Raji (cell line): ENCODE results near the gene SLC16A1.

ENCODE experiments used
- POLR2A ChIP-seq: IDR thresholded peaks from 2 replicates; pipeline ENCODE4 v1.6.1; 2011; ENCODE audit warnings: low read depth, low read length, control low read depth; ENCODE audit not compliant: insufficient read depth

The SLC16A1 gene

GRCh38 chr1:112974646-112975045 lies 18.6 kb upstream of the SLC16A1 start:
- TF ChIP-seq POLR2A: no peak

GRCh38 chr1:112973788-112974187 lies 17.8 kb upstream of the SLC16A1 start:
- TF ChIP-seq POLR2A: no peak

GRCh38 chr1:112971006-112971405 lies 15.0 kb upstream of the SLC16A1 start:
- no peak for TF ChIP-seq POLR2A

- no peak for TF ChIP-seq POLR2A
Measured at GRCh38 chr1:112964347-112964746, 8.4 kb upstream of the SLC16A1 start.

DNA sequence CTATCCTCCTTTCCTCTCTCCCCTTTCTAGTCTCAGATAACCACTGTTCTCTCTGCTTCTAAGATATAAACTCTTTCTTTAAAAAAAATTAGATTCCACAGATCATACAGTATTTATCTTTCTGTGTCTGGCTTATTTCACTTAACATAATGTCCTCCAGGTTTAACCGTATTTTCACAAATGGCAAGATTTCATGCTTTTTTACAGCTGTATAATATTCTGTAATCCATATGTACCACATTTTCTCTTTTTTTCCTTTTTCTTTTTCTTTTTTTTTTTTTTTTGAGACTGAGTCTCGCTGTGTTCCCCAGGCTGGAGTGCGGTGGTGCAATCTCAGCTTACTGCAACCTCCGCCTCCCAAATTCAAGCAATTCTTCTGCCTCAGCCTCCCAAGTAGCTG lies 5.1 kb upstream of the SLC16A1 start:
- TF ChIP-seq POLR2A: no peak

DNA sequence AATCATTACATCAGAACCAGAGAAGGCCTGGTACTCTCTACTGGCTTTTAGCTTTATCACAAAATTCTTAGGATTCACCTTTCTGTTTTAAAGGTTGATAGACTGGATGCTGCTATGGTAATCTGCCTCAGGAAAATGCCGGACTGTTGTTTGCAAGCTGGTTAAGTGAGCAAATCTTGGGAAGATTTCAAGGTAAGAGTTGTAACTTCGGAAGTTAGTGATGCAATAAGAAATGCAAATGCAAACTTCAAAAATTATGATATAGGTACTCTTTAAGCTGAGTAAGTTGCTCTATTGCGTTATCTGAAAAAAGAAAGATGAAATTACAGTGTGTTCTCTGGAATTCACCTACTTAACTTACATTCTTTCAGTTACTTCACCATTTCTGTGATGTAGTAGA lies 4.4 kb upstream of the SLC16A1 start:
- TF ChIP-seq POLR2A: no peak

- peak; percentile 78 for TF ChIP-seq POLR2A
Measured at GRCh38 chr1:112957133-112957812, 1.3 kb upstream of the SLC16A1 start.

- no peak for TF ChIP-seq POLR2A
Measured at GRCh38 chr1:112956544-112957132, 642 bp upstream of the SLC16A1 start.

DNA sequence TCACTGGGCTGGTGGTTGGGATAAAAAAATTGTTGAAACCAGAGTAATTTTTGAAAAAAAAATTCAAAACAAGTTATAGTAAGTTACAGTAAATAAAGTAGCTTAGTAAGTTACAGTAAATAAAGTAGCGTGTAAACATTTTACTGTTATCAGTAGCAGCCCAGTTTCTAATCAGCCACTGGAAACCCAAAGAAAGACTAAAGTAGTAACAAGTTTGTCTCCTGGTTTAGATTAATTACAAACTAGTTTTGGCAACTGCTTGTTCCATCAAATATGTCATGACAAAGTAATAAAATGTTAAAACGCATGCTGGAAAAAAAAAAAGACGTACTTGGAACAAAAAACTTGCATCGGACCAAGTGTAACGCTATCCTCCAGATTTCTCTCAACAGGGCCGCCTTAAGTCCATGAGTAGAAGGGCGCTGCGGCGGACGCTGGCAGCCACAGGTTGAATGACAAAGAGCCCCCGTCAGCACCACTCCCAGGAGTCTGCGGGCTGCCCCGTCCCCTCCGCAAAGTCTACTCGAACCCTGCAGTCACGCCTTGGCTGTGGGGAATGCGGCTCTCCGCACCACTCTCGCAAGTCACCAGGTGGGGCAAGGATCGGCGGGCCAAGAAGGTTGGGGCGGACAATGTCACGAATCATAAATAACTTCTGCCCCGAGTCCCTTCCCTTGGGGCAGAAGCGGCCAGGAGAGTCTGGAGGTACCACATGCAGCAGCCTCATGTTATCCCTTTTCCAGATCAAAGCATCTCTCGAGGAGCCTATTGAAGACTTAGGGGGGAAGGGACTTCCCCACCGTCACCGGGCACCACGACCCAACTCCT lies 837 bp downstream of the SLC16A1 start:
- peak; percentile 37; the same call in 1 of the 2 replicates for TF ChIP-seq POLR2A

DNA sequence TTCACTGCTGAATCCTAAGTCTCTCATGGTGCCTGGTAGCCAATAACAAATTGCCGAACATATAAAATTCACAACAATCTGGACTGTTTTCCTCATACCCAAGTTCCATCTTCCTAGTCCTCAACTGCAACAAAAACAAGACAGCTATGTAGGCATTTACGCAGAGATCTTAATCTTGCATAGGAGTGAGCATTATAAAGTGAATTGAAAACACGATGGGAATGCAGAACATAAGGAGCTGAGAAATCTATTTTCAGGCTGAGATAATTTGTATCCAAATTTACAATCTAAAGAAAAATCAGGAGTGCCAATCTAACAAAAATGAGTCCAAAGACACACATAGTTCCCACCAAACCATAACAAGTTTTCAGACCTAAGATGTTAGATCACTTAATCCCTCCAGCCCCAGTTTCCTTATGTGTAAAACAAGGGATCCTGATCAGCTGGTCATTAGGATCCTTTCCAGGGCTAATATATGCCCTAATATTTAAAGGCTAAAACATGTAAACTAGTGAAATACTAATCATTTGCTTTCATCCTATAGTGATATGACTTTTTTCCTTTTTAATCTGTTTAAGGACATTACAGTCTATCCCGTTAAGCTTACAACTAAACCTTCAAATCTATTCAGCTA lies 1.9 kb downstream of the SLC16A1 start:
- no peak for TF ChIP-seq POLR2A

- TF ChIP-seq POLR2A: no peak
Measured at GRCh38 chr1:112950426-112950825, 5.6 kb downstream of the SLC16A1 start.

GRCh38 chr1:112946683-112947082 lies 9.3 kb downstream of the SLC16A1 start:
- no peak for TF ChIP-seq POLR2A

DNA sequence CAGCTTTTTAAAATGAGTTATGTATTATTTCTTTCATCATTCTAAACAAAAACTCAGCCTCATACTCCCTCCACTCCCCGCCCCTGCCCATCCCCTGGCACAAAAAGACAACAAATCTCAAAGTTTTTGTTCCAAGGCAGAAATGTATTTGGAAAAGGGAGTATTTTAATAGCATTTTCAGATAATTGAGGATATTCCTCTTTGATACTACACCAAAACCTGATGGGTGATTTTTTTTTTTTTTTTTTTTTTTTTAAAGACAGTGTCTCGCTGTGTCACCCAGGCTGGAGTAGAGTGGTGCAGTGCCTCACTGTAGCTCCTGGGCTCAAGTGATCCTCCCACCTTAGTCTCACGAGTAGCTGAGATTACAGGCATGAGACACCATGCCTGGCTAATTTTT lies 16.2 kb downstream of the SLC16A1 start:
- TF ChIP-seq POLR2A: no peak

GRCh38 chr1:112938210-112938609 lies 17.8 kb downstream of the SLC16A1 start:
- no peak for TF ChIP-seq POLR2A

DNA sequence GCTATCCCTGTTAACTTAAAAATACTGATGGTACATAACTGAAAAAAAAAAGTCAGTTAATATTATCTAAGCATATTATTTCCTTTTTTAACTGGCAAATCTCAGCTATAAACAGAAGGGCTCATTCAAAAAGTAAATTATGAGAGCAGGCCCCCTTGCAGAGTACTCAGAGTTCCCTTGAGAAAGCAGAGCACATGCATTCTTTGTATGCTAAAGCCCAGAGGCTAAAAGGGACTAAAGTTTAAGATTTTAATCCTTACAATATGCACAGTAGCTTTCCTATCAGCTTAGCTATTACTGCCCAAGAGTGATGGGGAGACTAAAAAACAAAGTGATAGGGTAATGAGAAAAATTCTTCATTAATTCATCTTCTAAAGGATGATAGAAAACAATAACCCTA lies 18.5 kb downstream of the SLC16A1 start:
- no peak for TF ChIP-seq POLR2A
